HG02571 (cell line): ENCODE measurements around the gene DGLUCY.
"Not testable (repeated sequence)": the region's sequence is repeated elsewhere in the genome, so short reads cannot be mapped to it uniquely, and the experiment has no call there.

ENCODE experiments used
- ATAC-seq: cut with Tn5 transposase; IDR thresholded peaks from one replicate; pipeline ENCODE4 v1.9.1; 2021; ENCODE audit warnings: mild to moderate bottlenecking, moderate library complexity; ENCODE audit not compliant: unreplicated experiment

DGLUCY gene

DNA sequence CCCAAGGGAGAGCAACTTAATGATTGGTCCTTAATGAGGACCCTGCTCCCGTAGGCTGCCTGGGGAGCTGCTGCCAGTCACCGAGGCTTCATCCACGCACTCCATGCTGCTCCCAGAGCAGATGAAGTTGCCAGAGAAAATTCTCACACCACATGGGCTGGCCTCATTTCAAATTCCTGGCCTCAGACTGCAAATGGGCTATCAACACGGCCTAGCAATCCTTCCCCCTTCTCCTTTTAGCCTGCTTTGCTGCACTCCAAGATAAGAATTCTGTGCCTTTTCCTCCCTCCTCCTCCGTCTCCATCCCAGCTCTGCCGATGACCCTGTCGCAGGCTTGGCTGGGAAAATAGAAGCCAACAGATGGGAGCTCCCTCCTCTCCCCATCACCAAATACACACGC is 10.8 kb upstream of the DGLUCY start:
- no peak for ATAC-seq

DNA sequence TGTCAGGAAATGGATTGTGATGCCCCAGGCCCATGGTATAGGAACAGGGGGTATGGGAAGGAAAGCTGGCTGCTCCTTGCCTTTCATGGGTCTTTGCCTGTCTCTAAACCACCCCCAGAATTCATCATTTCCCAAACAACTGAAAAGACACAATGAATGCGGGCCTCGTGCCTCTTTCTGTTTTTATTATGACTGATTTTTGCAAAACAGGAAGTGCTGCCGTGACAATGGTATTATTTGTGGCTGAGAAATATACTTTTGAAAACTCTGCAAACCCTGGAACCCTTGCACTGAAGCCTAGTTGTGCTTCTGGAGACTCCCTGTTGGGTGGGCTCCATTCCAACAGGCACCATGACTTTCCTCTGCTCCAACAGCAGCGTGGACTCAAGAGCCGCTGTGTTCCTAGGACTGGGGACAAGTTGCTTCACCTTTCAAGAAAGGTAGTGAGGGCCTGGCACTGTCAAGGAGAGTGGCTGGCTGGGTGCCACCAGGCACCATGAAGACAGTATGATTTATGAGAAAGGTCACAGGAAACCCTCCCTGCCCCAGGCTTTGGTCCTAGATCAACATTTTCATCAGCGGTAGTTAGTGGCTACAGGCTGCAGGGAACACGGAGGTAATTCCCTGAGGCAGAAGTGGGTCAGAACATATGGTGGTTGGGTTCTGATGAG is 4.8 kb upstream of the DGLUCY start:
- ATAC-seq: no peak

DNA sequence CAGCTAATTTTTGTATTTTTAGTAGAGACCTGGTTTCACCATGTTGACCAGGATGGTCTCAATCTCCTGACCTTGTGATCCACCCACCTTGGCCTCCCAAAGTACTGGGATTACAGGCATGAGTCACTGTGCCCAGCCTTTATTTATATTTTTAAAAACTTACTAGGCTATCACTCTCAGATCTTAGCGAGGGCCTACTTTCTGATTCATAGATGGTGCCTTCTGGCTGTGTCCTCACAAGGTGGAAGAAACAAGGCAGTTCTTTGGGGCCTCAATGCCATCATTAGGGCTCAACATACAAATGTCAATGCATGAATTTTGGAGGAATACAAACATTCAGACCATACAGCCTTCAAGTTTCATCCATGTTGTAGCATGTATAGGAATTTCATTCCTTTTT is 2.4 kb upstream of the DGLUCY start:
- ATAC-seq: no peak

DNA sequence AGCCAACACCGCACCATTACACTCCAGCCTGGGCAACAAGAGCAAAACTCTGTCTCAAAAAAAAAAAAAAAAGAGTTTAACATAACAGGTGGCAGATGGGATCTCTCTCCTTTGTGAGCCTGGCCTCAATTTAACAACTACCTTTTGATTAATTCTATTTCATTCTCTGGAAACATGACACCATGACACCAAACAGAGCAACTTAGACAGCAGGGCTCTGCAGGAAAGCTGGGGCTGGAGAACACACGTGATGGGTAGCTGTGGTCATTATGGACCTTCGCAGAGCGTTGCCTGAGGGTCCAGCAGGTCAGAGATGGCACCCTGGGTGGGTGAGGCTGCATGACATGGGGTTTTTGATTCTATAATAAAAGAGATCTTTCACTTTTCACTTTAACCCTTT is 1.7 kb upstream of the DGLUCY start:
- ATAC-seq: no peak

DNA sequence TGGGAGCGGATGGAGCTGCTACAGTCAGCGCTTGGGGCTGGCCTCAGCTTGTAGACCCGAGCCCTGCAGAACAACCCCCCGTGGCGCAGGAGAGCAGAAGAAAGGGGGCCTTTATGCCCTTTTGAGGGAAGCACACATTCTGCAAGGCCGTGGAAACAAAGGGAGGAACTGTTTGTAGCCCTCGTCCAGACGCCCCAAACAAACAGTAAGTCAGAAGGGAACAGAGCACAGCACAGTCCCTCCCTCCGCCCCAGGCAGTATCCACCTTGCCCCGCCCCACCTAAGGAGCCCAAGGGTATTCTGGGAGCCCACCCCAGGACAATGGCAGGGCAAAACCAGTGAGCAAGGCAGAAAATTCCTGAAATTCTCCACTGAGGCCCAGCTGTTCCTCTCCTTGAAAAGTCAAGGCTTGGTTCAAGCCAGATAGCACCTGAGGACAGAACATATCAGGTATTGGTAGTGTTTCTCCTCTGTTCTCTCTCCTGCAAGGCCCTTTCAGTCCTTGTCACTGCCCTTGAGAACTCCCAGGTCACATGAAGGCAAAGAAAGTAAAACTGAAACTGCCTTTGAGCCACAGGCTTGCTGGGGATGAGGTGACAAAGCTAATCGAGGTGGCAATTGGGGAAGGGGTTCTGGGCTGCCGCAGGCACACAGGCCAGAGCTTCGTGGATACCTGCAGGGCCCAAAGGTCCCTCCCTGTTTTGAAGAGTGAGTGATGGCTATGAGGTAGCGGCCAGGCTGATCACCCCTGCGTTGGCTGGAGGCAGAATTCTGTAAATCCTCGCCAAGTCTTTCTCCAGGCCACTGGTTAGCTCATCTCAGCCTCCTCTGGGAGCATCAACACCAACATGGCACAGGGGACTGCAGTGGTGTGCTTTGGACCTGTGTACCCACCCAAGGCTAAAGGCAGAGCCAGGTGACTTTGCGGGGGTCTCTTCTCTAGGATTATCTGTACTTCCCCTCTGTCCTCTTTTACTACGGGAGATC is 499 bp downstream of the DGLUCY start:
- ATAC-seq: peak; percentile 73

DNA sequence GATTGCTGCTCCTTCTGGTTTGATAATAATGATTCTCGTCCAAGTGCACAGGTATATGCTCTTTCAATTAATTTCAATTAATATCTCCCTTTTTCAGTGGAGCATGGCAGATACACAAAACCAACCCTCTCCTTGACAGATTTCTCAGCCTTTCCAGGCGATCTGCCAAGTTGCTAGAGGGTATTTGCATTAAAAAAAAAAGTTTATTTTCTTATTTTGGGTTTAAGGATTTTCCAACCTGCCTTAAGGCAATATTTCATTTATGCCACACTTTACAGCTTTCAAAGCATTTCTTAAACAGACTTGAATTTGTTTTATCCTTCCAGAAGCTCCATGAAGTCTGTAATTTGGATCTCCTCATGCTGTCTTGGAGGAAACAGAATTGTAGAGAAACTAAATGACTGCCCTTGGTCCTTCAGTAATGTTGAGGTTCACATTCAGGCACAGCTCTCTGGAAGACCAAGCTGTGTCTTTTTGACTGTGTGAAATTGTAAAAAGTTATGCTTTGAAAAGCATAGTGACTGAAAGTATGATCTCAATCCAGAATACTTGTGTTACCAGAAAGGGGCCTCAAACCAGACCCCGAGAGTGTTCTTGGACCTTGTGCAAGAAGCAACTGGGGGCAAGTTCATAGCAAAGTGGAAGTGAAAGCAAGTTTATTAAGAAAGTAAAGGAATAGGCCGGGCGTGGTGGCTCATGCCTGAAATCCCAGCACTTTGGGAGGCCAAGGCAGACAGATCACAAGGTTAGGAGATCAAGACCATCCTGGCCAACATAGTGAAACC is 2.3 kb downstream of the DGLUCY start:
- no peak for ATAC-seq

DNA sequence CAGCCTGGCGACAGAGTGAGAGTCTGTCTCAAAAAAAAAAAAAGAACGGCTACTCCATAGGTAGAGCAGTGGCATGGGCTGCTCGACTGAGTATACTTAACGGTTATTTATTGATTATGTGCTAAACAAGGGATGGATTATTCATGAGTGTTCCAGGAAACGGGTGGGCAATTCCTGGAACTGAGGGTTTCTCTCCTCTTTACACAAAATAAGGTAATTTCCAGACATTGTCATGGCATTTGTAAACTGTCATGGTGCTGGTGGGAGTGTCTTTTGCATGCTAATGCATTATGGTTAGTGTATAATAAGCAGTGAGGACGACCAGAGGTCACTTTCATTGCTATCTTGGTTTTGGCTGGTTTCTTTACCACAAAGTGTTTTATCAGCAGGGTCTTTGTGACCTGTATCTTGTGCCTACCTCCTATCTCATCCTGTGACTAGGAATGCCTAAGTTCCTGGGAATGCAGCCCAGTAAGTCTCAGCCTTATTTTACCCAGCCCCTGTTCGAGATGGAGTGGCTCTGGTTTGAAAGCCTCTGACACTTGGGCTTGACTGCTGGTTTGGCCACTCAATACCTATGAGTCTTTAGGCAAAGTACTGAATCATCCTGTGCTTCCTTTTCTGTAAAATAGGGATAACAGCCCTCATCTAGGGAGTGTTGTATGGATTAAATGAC is 3.2 kb downstream of the DGLUCY start:
- no peak for ATAC-seq

DNA sequence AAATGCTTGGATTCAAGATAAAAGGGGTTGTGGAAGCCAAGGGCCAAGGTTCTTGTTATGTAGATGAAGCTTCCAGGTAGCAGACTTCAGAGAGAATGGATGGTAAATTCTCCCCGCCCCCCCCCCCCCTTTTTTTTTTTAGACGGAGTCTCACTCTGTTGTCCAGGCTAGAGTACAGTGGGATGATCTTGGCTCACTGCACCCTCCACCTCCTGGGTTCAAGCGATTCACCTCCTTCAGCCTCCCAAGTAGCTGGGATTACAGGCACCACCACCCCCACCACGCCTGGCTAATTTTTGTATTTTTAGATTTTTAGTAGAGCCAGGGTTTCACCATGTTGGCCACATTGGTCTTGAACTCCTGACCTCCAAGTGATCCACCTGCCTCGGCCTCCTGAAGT is 4.1 kb downstream of the DGLUCY start:
- no peak for ATAC-seq

DNA sequence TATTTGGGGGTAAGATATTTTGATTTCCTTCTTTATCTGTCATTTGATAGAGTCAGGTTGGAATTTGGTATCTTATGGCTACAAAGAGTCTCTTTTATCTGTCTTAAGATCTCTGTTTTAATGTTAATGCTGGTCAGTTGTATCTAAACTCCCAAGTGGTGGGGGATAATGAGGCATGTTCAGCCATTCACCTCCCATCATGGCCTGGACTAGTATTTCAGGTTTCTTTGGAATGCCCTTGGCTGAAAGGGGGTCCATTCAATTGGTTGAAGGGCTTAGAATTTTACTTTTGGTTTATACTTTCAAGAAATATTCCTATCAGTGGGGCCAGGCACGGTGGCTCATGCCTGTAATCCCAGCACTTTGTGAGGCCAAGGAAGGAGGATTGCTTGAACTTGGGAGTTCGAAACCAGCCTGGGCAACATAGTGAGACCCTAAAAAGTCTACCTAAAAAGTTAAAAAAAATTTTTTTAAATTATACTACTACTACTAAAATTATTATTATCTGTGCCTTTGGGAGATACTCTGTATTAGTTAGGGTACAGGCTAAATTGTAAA is 4.7 kb downstream of the DGLUCY start:
- no peak for ATAC-seq

DNA sequence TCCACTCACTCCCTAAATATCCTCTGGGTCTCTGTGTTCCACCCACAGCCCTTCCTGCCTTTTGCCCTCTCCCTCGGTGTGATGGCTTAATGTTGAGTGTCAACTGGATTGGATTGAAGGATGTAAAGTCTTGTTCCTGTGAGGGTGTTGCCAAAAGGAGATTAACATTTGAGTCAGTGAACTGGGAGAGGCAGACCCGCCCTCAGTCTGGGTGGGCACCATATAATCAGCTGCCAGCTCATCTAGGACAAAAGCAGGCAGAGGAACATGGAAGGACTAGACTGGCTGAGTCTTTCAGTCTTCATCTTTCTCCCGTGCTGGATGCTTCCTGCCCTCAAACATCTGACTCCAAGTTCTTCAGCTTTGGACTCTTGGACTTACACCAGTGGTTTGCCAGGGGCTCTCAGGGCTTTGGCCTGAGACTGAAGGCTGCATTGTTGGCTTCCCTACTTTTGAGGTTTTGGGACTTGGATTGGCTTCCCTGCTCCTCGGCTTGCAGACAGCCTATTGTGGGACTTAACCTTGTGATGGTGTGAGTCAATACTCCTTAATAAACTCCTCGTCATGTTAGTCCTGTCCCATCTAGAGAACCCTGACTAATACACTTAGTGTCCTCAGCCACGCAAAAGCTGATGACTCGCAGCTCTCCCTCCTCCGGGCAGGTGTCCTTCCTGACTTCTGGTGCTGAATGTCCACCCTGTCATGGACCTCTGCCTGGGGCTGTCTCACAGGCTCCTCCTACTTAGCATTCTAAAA is 5.9 kb downstream of the DGLUCY start:
- ATAC-seq: no peak

DNA sequence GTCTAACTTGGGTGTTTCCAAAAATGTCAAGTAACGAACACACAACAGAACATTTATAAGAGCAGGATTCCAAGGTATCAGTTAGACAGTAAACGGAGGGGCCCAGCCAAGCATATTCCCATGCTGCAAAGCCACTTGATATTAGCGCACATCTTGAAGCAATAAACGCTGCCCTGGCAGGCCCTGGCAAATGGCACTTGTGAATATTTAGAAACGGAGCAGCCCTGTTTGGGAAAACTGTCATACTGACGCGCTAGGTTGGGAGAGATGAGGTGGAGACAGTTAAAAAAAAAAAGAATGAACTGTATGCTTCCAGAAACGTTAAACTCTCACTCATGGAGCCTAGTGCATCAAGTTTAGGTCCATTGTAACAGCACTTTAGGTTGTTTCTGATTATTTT is 9.3 kb downstream of the DGLUCY start:
- no peak for ATAC-seq

DNA sequence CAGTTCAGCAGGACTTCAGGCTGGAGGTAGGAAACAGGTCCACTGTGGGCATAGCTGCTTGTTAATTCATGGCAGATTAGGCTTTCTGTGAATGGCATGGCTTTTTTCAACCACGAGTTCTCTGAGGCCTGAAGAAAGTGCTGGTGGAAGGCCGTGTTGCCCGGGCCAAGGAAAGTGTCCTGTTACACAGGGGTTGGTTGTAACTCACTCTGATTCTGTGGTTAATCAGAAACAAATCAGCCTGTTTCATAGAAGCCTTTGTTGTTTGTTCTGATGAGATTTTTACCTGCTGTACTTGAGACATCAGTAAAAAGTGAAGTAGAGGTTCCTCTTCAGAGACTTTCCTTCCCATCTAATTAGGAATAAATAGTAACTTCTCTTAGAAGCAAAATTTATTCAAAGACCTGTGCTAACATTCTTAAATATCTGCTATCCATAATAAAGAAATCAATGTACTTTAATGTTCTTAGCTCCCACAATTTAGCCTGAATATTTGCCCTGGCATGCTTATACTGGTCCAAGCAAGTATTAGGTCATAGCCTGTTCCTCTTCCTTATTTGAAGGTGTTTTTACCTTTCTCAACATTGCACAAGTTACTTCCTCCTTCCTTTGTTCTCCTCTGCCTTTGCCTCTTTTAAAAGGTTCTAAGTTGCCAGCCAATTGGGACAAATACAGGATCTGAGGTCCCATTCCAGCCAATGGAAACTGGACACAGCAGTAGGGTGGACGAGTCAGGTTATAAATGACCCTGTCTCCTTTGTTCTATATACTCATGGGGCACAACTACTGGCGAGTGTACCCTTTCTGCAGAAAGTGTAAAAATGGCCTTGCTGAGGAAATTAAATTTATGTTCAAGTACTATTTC is 10.8 kb downstream of the DGLUCY start:
- ATAC-seq: not testable (repeated sequence)

DNA sequence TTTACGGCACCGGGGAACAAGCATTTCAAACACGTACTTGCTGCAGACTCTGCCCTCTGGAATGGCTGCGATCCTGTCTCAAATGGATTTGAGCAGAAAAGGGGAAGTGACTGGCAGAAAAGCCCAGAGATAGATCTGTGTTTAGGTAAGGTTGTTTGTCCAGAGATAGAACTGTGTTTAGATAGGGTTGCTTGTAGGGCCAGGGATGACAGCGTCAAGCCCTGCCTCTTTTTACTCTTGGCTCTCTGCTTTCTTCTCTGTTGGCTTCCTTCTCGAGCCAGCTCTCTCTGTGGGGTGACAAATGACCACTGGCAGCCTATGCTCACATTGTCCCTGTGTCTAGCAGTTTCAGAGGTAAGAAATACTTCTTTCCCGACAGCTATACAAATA is 11.4 kb downstream of the DGLUCY start:
- no peak for ATAC-seq

DNA sequence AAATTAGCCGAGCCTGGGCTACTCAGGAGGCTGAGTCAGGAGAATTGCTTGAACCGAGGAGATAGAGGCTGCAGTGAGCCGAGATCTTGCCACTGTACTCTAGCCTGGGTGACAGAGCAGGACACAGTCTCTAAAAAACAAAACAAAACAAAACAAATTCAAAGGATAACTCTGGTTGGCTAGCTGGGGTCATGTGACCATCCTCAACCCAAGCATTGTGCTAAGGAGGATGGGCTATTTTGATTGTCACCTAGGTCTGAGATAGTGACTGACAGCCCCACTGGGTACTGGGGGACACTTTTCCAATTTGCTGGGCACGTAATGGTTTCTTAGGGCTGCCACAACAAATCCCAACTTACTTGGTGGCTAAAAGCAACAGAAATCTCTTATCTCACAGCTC is 11.9 kb downstream of the DGLUCY start:
- ATAC-seq: no peak

DNA sequence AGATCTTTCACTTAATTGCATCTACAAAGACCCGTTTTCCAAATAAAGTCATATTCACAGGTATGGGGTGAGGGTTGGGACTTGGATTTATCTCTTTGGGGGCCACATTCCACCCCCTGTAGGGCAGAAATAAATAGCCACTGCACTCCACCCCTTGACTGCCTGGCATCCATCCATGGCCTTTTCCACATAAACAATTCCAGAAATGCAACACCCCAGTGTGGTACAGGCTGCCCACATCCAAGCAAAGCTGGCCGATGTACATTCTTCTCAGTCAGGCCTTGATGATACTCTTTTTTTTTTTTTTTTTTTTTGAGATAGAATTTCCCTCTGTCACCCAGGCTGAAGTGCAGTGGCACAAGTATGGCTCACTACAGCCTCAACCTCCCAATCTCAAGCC is 12.9 kb downstream of the DGLUCY start:
- ATAC-seq: no peak

DNA sequence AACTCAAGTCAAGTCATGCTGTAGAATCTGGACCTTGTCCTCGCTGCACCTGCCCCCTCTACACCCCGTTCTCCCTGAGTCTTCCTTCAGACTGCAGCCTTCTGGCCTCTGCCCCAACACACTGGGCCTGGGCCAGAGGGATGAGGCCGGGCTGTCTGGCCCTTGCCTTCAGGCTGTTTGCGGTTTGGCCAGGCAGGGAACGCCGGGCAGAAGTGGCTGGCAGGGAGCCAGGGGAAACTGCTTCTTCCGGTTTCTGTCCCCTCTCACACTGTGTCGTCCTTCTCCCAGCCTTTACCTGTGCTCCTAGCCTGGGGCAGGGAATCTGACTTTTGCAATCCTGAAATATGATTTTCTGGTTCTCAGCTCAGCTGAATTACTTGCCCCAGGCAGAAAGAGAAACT is 13.5 kb downstream of the DGLUCY start:
- no peak for ATAC-seq

DNA sequence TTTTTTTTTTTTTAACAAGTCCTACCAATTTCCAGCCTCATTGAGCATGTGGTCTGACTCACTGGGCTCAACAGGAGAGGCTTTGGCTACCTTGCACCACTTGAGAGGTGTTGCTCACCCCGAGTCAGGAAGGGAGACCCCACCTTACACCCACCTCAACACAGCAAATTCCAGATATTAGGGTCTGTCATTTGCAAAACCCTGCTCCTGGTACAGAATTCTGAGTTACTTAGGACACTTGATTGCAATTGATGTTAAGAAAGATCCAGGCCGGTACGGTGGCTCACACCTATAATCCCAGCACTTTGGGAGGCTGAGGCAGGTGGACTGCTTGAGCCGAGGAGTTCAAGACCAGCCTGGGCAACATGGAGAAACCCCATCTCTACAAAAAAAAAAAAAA is 14.1 kb downstream of the DGLUCY start:
- ATAC-seq: no peak

DNA sequence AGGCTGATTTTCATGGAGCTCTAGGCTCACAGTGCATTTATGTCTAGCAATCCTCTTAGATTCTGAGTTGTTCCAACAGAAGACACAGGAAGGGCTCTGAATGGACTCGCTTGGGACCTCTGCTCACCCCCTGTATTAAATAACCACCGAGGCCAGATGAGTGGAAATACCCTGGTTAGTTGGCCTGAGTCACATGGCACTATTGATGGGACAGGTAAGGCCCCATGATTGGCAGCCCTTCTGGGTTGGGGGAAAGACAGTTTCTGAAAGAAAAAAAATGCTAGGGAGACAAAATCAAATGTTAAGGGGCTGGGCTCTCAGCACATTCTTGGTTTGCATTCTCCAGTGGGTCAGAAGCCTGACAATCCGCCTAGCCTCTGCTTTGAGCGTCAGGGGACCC is 14.8 kb downstream of the DGLUCY start:
- no peak for ATAC-seq

DNA sequence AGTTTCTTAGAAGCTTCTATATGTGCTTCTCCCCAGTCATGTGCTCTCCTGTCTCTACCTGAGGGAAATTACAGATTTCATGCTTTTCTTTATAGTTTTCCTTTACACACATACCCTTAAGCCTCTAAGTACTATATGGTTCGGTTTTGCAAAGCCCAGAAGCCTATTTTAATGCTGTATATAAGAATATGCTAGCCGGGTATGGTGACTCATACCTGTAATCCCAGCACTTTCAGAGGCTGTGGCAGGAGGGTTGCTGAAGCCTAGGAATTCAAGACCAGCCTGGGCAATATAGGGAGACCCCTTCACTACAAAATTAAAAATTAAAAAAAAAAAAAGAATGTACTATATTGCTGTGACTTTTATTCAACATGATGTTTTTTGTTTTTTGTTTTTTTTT is 15.4 kb downstream of the DGLUCY start:
- ATAC-seq: no peak
